Measurements from ENCODE around the gene INPP4B.

- TF ChIP-seq, protein P1, sequence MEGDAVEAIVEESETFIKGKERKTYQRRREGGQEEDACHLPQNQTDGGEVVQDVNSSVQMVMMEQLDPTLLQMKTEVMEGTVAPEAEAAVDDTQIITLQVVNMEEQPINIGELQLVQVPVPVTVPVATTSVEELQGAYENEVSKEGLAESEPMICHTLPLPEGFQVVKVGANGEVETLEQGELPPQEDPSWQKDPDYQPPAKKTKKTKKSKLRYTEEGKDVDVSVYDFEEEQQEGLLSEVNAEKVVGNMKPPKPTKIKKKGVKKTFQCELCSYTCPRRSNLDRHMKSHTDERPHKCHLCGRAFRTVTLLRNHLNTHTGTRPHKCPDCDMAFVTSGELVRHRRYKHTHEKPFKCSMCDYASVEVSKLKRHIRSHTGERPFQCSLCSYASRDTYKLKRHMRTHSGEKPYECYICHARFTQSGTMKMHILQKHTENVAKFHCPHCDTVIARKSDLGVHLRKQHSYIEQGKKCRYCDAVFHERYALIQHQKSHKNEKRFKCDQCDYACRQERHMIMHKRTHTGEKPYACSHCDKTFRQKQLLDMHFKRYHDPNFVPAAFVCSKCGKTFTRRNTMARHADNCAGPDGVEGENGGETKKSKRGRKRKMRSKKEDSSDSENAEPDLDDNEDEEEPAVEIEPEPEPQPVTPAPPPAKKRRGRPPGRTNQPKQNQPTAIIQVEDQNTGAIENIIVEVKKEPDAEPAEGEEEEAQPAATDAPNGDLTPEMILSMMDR (IDR thresholded peaks at IDR 0.05), result no peak
- TF ChIP-seq POLR2A (IDR thresholded peaks at IDR 0.05), result no peak
Measured at GRCh38 chr4:142355421-142355930, 490.6 kb downstream of the INPP4B start.

All from ovary (tissue), 3 donors.